Measurements from ENCODE around the gene SH2D3A.
"Not testable (repeated sequence)": the region's sequence is repeated elsewhere in the genome, so short reads cannot be mapped to it uniquely, and the experiment has no call there.

SH2D3A gene

GRCh38 chr19:6719540-6719861 lies 47.7 kb downstream of the SH2D3A start:
- FAIRE-seq, result no peak

DNA sequence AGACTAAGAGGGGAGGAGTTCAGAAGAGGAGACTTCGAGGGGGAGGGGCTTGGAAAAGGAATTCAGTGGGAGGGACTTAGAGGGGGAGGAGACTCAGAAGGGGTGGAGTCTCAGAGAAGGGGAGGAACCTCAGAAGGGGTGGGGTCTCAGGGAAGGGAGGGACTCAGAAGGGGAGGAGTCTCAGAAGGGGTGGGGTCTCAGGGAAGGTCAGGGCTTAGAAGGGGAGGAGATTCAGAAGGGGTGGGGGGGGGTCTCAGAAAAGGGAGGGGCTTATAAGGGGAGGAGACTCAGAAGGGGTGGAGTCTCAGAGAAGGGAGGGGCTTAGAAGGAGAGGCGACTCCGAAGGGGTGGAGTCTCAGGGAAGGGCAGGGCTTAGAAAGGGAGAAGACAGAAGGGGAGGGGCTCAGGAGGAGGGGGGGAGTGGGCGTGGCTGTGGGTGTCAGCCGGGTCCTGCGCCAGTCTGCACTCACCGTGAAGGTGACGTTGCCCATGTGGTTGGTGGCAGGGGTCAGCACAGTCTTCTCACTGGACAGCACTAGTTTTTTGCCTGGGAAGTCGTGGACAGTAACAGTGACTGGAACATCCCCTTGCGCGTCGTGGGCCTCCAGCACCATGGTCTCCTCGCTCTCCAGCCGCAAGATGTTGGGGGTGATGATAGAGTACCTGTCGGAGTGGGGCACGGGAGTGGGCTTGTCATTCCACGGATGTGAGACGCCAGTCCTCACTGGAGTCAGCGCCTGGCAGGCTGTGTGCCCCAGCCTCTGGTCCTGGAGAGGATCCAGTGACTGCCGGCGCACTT lies 48.3 kb downstream of the SH2D3A start:
- FAIRE-seq, result no peak

DNA sequence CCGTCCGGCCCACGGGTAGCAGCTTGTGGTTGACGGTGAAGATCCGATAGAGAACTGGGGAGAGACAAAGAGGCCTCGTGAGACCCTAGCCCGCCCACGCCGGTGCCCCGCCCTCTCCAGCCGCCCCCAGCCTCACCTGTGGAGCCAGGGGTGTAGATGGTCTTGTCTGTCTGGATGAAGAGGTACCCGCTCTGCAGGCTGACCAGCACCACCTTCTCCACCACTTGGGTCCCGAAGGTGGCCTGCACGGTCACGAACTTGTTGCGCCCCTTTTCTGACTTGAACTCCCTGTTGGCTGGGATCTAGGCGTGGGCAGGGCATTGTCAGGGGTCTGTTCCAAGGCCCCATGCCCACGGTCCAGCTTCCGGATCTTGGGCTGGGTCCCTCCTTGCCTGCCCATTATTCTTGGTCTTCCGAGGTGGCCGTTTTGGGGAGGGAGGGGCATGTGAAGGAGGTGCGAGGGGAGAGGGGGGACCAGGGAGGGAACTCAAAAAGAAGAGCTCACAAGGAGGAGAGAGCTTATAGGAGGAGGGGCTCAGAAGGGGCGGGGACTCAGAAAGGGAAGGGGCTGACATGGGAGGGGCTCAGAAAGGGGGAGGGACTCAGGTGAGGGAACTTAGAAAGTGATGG lies 49.0 kb downstream of the SH2D3A start:
- no peak for FAIRE-seq

- no peak for FAIRE-seq
These were observed 49.7 kb downstream of the SH2D3A start for GRCh38 chr19:6717441-6717971.

GRCh38 chr19:6717036-6717435 lies 50.2 kb downstream of the SH2D3A start:
- no peak for FAIRE-seq

GRCh38 chr19:6716610-6716970 lies 50.6 kb downstream of the SH2D3A start:
- no peak for FAIRE-seq

GRCh38 chr19:6714749-6715555 lies 52.3 kb downstream of the SH2D3A start:
- FAIRE-seq, result no peak

GRCh38 chr19:6713773-6714692 lies 53.2 kb downstream of the SH2D3A start:
- no peak for FAIRE-seq

- no peak for FAIRE-seq
These were observed 54.3 kb downstream of the SH2D3A start for GRCh38 chr19:6712692-6713670.

GRCh38 chr19:6712231-6712630 lies 55.0 kb downstream of the SH2D3A start:
- FAIRE-seq, result no peak

GRCh38 chr19:6711605-6712004 lies 55.6 kb downstream of the SH2D3A start:
- FAIRE-seq, result no peak

GRCh38 chr19:6711078-6711361 lies 56.2 kb downstream of the SH2D3A start:
- no peak for FAIRE-seq

DNA sequence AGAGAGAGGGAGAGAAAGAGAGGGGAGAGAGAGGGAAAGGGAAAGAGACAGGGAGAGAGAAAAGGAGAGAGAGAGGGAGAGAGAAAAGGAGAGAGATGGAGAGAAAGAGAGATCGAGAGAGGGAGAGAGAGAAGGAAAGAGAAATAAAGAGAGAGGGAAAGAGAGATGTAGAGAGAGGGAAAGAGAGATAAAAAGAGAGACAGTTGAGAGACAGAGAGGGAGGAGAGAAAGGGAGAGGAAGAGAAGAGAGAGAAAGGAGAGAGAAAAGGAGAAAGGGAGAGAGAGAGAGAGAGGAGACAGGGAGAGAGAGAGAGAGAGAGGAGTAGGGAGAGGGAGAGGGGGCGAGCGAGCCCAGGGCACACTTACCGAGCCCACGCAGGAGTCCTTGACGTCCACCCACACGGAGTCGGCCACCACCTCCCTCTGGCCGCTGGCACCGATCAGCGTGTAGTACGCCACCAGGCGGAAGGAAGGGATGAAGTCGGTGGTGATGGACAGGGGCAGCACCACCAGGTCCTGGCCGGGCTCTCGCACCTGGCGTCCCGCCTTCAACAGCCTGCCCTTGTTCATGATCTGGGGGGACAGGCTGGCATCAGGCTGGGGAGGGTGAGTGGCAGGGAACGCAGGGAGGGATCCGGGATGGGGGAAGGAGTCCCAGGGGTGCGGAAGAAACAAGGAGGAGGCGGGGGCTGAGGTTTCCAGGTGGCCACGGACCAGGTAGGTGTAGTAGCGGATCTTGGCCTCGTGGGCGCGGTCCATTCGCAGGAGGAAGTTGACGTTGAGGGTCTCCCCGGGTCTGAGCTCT lies 56.8 kb downstream of the SH2D3A start:
- no peak for FAIRE-seq

DNA sequence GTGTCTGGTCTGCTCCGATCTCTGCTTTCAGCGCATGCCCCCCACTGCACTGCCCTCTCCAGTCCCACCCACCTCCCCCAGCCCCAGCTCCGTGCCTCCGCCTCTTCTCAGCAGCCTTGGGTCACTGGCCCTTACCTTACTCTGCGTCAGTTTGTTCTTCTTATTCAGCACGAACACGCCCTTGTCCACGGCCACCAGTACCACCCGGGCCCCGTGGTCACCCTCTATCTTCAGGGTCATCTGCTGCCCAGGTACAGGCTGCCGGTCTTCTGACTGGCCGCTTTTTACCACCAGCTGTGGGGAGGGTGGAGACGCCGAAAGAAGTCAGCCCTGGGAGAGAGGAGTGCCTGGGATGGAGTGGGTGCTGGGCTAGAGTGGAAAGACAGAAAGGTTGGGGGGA lies 57.7 kb downstream of the SH2D3A start:
- no peak for FAIRE-seq

- FAIRE-seq, result not testable (repeated sequence)
These were observed 58.3 kb downstream of the SH2D3A start for GRCh38 chr19:6708913-6709312.

DNA sequence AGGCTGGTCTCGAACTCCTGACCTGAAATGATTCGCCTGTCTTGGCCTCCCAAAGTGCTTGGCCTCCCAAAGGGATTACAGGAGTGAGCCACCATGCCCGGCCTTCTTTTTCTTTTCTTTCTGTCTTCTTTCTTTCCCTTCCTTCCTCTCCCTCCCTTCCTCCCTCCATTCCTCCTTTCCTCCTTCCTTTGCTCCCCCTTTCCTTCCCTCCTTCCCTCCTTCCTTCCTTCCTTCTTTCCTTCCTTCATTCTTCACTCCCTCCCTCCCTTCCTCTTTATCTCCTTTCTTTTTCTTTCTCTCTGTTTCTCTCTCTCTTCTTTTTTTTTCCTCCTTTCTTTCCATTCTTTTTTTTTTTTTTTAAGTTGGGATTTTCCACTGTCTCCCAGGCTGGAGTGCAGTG lies 58.9 kb downstream of the SH2D3A start:
- FAIRE-seq, result no peak

DNA sequence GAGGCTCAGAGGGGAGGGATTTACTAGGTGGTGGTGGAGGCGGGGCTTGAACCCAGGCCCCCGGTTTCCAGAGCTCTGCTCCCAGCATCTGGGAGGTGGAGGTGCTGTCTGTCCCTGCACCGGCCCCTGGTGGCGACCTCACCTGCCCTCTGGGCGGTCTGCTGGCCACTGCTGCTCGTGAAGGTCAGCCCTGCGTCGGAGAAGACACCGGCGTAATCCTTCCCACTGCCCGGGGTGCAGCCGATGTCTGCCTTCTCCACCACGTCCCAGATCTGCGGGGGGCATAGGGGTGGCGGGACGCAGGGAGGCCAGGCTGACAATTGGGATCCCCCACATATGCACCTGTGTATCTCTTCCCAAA lies 59.6 kb downstream of the SH2D3A start:
- no peak for FAIRE-seq

DNA sequence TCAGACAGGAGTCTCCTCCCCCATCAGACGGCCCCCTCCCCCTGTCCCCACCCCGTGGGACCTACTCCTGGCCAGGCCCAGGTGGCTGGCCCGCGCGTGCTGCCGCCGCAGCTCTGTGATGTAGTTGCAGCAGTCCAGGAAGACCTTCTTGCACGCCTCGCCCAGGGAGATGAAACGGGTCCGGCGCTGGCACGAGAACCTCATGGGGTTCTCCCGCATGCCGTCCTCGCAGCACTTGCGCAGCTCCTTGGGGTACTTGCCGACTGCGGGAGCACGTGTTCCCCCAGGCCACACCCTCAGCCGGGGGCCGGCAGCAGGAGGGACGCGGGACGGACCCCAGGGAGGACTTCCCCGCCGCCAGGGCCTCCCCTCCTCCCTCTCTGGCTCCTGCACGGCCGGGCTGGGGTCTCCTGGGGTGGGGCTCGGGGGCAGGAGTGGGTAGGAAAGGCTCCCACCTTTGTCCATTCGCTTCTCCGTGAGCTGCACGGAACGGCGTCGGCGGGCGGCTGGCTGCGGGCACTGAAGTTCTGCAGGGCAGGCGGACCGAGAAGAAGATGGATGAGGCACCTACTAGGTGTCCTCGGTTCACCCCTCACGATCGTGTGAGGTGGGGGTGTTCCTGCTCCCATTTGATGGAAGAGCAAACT lies 60.1 kb downstream of the SH2D3A start:
- no peak for FAIRE-seq

GRCh38 chr19:6706633-6706958 lies 60.6 kb downstream of the SH2D3A start:
- no peak for FAIRE-seq

DNA sequence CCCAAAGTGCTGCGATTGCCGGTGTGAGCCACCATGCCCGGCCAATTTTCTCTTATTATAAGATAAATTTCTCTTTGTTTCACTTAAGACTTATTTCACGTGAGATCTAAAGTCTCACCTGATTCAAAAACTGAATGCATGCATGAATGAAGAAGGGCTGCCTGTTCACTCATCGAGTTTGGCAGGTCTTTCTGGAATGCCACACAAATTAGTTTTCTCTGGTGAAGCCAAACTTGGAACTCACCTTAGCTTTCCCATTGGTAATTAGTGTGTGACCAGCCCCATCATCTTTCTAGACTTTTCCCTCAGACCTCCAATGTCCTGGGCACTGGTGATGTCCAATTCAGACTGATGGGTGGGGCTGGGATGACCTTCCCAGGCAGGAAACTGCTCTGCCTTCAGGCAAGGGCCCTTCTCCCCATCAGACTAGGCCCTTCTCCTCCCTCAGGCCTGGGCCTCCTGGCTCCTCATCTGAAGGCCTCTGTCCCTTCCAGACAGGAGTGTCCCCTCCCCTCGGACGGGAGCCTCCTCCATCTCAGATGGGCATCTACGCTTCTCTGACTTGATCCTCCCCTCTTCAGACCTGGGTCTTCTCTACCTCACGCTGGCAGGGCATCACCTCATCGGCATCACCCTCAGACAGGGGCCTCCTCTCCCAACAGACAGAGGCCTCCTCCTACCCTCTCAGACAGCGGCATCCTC lies 61.2 kb downstream of the SH2D3A start:
- no peak for FAIRE-seq

Measured in endometrium (tissue), 2 donors.